ENCODE measurements around the gene TTC9C.

The TTC9C gene

GRCh38 chr11:62752994-62753735 lies 24.9 kb downstream of the TTC9C start:
- DNase-seq: no peak

GRCh38 chr11:62753736-62754603 lies 25.7 kb downstream of the TTC9C start, which contains the start of gene ZBTB3:
ZBTB3 (minus strand) TSS chr11:62754160; CDS start chr11:62753664, 496 bp downstream.
- peak; percentile 99 for DNase-seq

- no peak for DNase-seq
Measured at GRCh38 chr11:62755086-62755615, 26.9 kb downstream of the TTC9C start.

GRCh38 chr11:62757846-62758788 lies 29.8 kb downstream of the TTC9C start:
- DNase-seq: no peak

GRCh38 chr11:62760867-62761227 lies 32.6 kb downstream of the TTC9C start:
- DNase-seq: peak; percentile 7

- DNase-seq: peak; percentile 50
Measured at GRCh38 chr11:62770778-62771143, 42.5 kb downstream of the TTC9C start.

- peak; percentile 98 for DNase-seq
Measured at GRCh38 chr11:62771144-62772021, 43.1 kb downstream of the TTC9C start, which contains the start of gene TAF6L. TAF6L (plus strand) TSS chr11:62771396; CDS start chr11:62775784, 4,388 bp downstream.

GRCh38 chr11:62774407-62774806 lies 46.1 kb downstream of the TTC9C start:
- DNase-seq: no peak

- no peak for DNase-seq
Measured at GRCh38 chr11:62775646-62776045, 47.4 kb downstream of the TTC9C start.

GRCh38 chr11:62777389-62777788 lies 49.1 kb downstream of the TTC9C start:
- no peak for DNase-seq

GRCh38 chr11:62778441-62778840 lies 50.2 kb downstream of the TTC9C start:
- DNase-seq: no peak

GRCh38 chr11:62782753-62783152 lies 54.5 kb downstream of the TTC9C start:
- no peak for DNase-seq

- peak; percentile 82 for DNase-seq
Measured at GRCh38 chr11:62786318-62787004, 58.2 kb downstream of the TTC9C start.

GRCh38 chr11:62787005-62787759 lies 58.9 kb downstream of the TTC9C start, which contains the start of gene TMEM179B:
TMEM179B (plus strand) TSS chr11:62787402; CDS start chr11:62787432, 30 bp downstream.
- DNase-seq: peak; percentile 97

All from NCI-H345 (cell line).